PFSK-1 (cell line): ENCODE data around the gene GSK3A.

ENCODE experiments used
- FOXP2 ChIP-seq: optimal IDR thresholded peaks from 2 replicates; pipeline ENCODE3; 2011; ENCODE audit warnings: borderline replicate concordance, control low read depth, inconsistent platforms; ENCODE audit not compliant: insufficient read depth; ENCODE audit errors: extremely low read length, extremely low read depth
- POLR2AphosphoS5 ChIP-seq: IDR thresholded peaks from 2 replicates; pipeline ENCODE4 v1.6.1; 2012; ENCODE audit warnings: low read depth, mild to moderate bottlenecking, control low read depth, low read length, moderate library complexity
- REST ChIP-seq, 2 experiments: IDR thresholded peaks; 2 replicates each; pipeline versions ENCODE4 v1.6.1 to v1.8.0; 2011 to 2012; ENCODE audit warnings: low read depth in 2 of 2, low read length in 2 of 2, control low read depth in 1 of 2, inconsistent platforms in 1 of 2, mild to moderate bottlenecking in 1 of 2, moderate library complexity in 1 of 2; ENCODE audit not compliant: insufficient read depth in 1 of 2
- SIN3A ChIP-seq: IDR thresholded peaks from 2 replicates; pipeline ENCODE4 v1.6.1; 2012; ENCODE audit warnings: mild to moderate bottlenecking, low read length, moderate library complexity, borderline replicate concordance; ENCODE audit not compliant: insufficient read depth
- TAF1 ChIP-seq: IDR thresholded peaks from 2 replicates; pipeline ENCODE4 v1.6.1; 2012; ENCODE audit warnings: low read length, control low read depth, borderline replicate concordance; ENCODE audit not compliant: insufficient read depth

The GSK3A gene

GRCh38 chr19:42288881-42289555, 46.6 kb upstream of the GSK3A start:
- TF ChIP-seq TAF1 (no peak), FOXP2 (no peak), POLR2AphosphoS5 (no peak), REST (IDR thresholded peaks at IDR 0.05; ENCODE audit: insufficient read depth in 1 of 2, low read depth in 2 of 2, low read length in 2 of 2) (no peak), SIN3A (no peak)

- no peak for TF ChIP-seq FOXP2
- TF ChIP-seq REST (IDR thresholded peaks at IDR 0.05; ENCODE audit: insufficient read depth in 1 of 2, low read depth in 2 of 2, low read length in 2 of 2), result no peak
- no peak for TF ChIP-seq SIN3A
- no peak for TF ChIP-seq POLR2AphosphoS5
- no peak for TF ChIP-seq TAF1
Measured at GRCh38 chr19:42288387-42288786, 46.0 kb upstream of the GSK3A start.

GRCh38 chr19:42287827-42288107, 45.4 kb upstream of the GSK3A start:
- TF ChIP-seq SIN3A (no peak), TAF1 (no peak), POLR2AphosphoS5 (no peak), FOXP2 (no peak), REST (IDR thresholded peaks at IDR 0.05; ENCODE audit: insufficient read depth in 1 of 2, low read depth in 2 of 2, low read length in 2 of 2) (no peak)

- no peak for TF ChIP-seq REST (IDR thresholded peaks at IDR 0.05; ENCODE audit: insufficient read depth in 1 of 2, low read depth in 2 of 2, low read length in 2 of 2)
- no peak for TF ChIP-seq FOXP2
- TF ChIP-seq TAF1, result no peak
- no peak for TF ChIP-seq POLR2AphosphoS5
- no peak for TF ChIP-seq SIN3A
Measured at GRCh38 chr19:42287017-42287826, 44.8 kb upstream of the GSK3A start.
